T-helper 1 cell treated with Interleukin-12 subunit alpha and Interleukin-12 subunit beta and Interleukin-4 antibody, amounts not matched to agents 30 μg/mL and 1 μg/mL, for 36 hours (primary cell): ENCODE results near the gene OVOL1.

Experiments
- H3K27ac Mint-ChIP-seq: one replicate; pipeline ENCODE4 v1.8.0; 2021; ENCODE audit warnings: mild to moderate bottlenecking, mixed read lengths
- H3K27me3 Mint-ChIP-seq: one replicate; pipeline ENCODE4 v1.8.0; 2021; ENCODE audit warnings: low read depth, mixed read lengths
- H3K36me3 Mint-ChIP-seq: one replicate; pipeline ENCODE4 v1.8.0; 2021; ENCODE audit warnings: low read depth, mixed read lengths
- H3K4me1 Mint-ChIP-seq: one replicate; pipeline ENCODE4 v1.8.0; 2021; ENCODE audit warnings: low read depth, mixed read lengths
- H3K4me3 Mint-ChIP-seq: one replicate; pipeline ENCODE4 v1.8.0; 2021; ENCODE audit warnings: mild to moderate bottlenecking, moderate library complexity, mixed read lengths
- H3K9me3 Mint-ChIP-seq: one replicate; pipeline ENCODE4 v1.8.0; 2021; ENCODE audit warnings: mixed read lengths

The OVOL1 gene

GRCh38 chr11:65771589-65772112 is 15.2 kb upstream of the OVOL1 start:
- H3K36me3 Mint-ChIP-seq: peaks cover 5% of the 10 kb centered on the region
- peaks cover 3% of the 10 kb centered on the region for H3K4me1 Mint-ChIP-seq
- H3K27ac Mint-ChIP-seq: no peak overlapping the region
- no peaks in the 10 kb centered on the region for H3K9me3 Mint-ChIP-seq
- no peak overlapping the region for H3K4me3 Mint-ChIP-seq
- no peaks in the 10 kb centered on the region for H3K27me3 Mint-ChIP-seq

GRCh38 chr11:65773784-65774411 is 13.0 kb upstream of the OVOL1 start:
- Mint-ChIP-seq H3K9me3 (no peaks in the 10 kb centered on the region), H3K36me3 (peaks cover 6% of the 10 kb centered on the region), H3K27ac (no peak overlapping the region), H3K4me1 (peaks cover 3% of the 10 kb centered on the region), H3K27me3 (no peaks in the 10 kb centered on the region), H3K4me3 (no peak overlapping the region)

- Mint-ChIP-seq H3K9me3 (no peaks in the 10 kb centered on the region), H3K27ac (no peak overlapping the region), H3K36me3 (peaks cover 3% of the 10 kb centered on the region), H3K4me3 (no peak overlapping the region), H3K27me3 (no peaks in the 10 kb centered on the region), H3K4me1 (peaks cover 2% of the 10 kb centered on the region)
These were observed 12.1 kb upstream of the OVOL1 start for GRCh38 chr11:65774525-65775306.

- Mint-ChIP-seq H3K4me3 (no peak overlapping the region), H3K9me3 (no peaks in the 10 kb centered on the region), H3K27ac (no peak overlapping the region), H3K27me3 (no peaks in the 10 kb centered on the region), H3K36me3 (peaks cover 3% of the 10 kb centered on the region), H3K4me1 (peaks cover 1% of the 10 kb centered on the region)
These were observed 10.7 kb upstream of the OVOL1 start for GRCh38 chr11:65776196-65776595.

- H3K4me3 Mint-ChIP-seq: no peak overlapping the region
These were observed 10.1 kb upstream of the OVOL1 start for GRCh38 chr11:65776710-65777141.

GRCh38 chr11:65777241-65777640 is 9.6 kb upstream of the OVOL1 start:
- Mint-ChIP-seq H3K4me3 (no peak overlapping the region), H3K27me3 (no peaks in the 10 kb centered on the region), H3K36me3 (peaks cover 3% of the 10 kb centered on the region), H3K27ac (no peak overlapping the region), H3K9me3 (no peaks in the 10 kb centered on the region), H3K4me1 (peaks cover 1% of the 10 kb centered on the region)

More at GRCh38 chr11:65776710-65777141, 10.1 kb upstream of the OVOL1 start:
- Mint-ChIP-seq H3K36me3 (peaks cover 3% of the 10 kb centered on the region), H3K27me3 (no peaks in the 10 kb centered on the region), H3K4me1 (peaks cover 1% of the 10 kb centered on the region), H3K27ac (no peak overlapping the region), H3K9me3 (no peaks in the 10 kb centered on the region)

- peaks cover 1% of the 10 kb centered on the region for H3K27me3 Mint-ChIP-seq
- peaks cover 3% of the 10 kb centered on the region for H3K36me3 Mint-ChIP-seq
- no peak overlapping the region for H3K27ac Mint-ChIP-seq
- H3K9me3 Mint-ChIP-seq: no peaks in the 10 kb centered on the region
- H3K4me1 Mint-ChIP-seq: peaks cover 4% of the 10 kb centered on the region
- no peak overlapping the region for H3K4me3 Mint-ChIP-seq
These were observed 9.0 kb upstream of the OVOL1 start for GRCh38 chr11:65777821-65778361.

GRCh38 chr11:65778431-65778900 is 8.4 kb upstream of the OVOL1 start:
- Mint-ChIP-seq H3K36me3 (peaks cover 3% of the 10 kb centered on the region), H3K4me1 (peaks cover 7% of the 10 kb centered on the region), H3K27ac (no peak overlapping the region), H3K27me3 (peaks cover 6% of the 10 kb centered on the region), H3K9me3 (no peaks in the 10 kb centered on the region), H3K4me3 (no peak overlapping the region)

- H3K27ac Mint-ChIP-seq: no peak overlapping the region
- H3K4me3 Mint-ChIP-seq: peak overlapping the region; percentile 59
- H3K4me1 Mint-ChIP-seq: peaks cover 7% of the 10 kb centered on the region
- H3K27me3 Mint-ChIP-seq: peaks cover 11% of the 10 kb centered on the region
- H3K36me3 Mint-ChIP-seq: peaks cover 1% of the 10 kb centered on the region
- H3K9me3 Mint-ChIP-seq: no peaks in the 10 kb centered on the region
These were observed 7.8 kb upstream of the OVOL1 start for GRCh38 chr11:65778901-65779668.

GRCh38 chr11:65779669-65779918 is 7.3 kb upstream of the OVOL1 start:
- peaks cover 1% of the 10 kb centered on the region for H3K36me3 Mint-ChIP-seq
- peak overlapping the region; percentile 86 for H3K4me3 Mint-ChIP-seq
- H3K4me1 Mint-ChIP-seq: peaks cover 7% of the 10 kb centered on the region
- no peaks in the 10 kb centered on the region for H3K9me3 Mint-ChIP-seq
- no peak overlapping the region for H3K27ac Mint-ChIP-seq
- peaks cover 16% of the 10 kb centered on the region for H3K27me3 Mint-ChIP-seq

GRCh38 chr11:65779919-65780769 is 6.7 kb upstream of the OVOL1 start:
- Mint-ChIP-seq H3K4me1 (peaks cover 9% of the 10 kb centered on the region), H3K9me3 (no peaks in the 10 kb centered on the region), H3K36me3 (peaks cover 2% of the 10 kb centered on the region), H3K27me3 (peaks cover 21% of the 10 kb centered on the region), H3K4me3 (peak overlapping the region; percentile 86), H3K27ac (peak overlapping the region; percentile 77)

- H3K9me3 Mint-ChIP-seq: no peaks in the 10 kb centered on the region
- H3K27ac Mint-ChIP-seq: peak within 1 kb of the TSS; percentile 77
- H3K36me3 Mint-ChIP-seq: peaks cover 4% of the 10 kb centered on the region
- peaks cover 15% of the 10 kb centered on the region for H3K4me1 Mint-ChIP-seq
- peak within 1 kb of the TSS; percentile 86 for H3K4me3 Mint-ChIP-seq
- peaks cover 28% of the 10 kb centered on the region for H3K27me3 Mint-ChIP-seq
These were observed 6.1 kb upstream of the OVOL1 start, which contains the start of gene AP5B1 for GRCh38 chr11:65780770-65781151. AP5B1 (minus strand) TSS chr11:65780976; CDS start chr11:65780591, 385 bp downstream.

GRCh38 chr11:65781152-65781961 is 5.5 kb upstream of the OVOL1 start:
- H3K4me3 Mint-ChIP-seq: no peak overlapping the region
- H3K27me3 Mint-ChIP-seq: peaks cover 32% of the 10 kb centered on the region
- peaks cover 16% of the 10 kb centered on the region for H3K4me1 Mint-ChIP-seq
- no peak overlapping the region for H3K27ac Mint-ChIP-seq
- no peaks in the 10 kb centered on the region for H3K9me3 Mint-ChIP-seq
- peaks cover 4% of the 10 kb centered on the region for H3K36me3 Mint-ChIP-seq
